Epidermal melanocyte (primary cell): ENCODE data around the gene MAMDC4.

Source experiments
- DNase-seq: peaks from one replicate; pipeline ENCODE4 v3.0.0; 2011; ENCODE audit warnings: low spot score; ENCODE audit not compliant: insufficient read length

Gene MAMDC4

DNA sequence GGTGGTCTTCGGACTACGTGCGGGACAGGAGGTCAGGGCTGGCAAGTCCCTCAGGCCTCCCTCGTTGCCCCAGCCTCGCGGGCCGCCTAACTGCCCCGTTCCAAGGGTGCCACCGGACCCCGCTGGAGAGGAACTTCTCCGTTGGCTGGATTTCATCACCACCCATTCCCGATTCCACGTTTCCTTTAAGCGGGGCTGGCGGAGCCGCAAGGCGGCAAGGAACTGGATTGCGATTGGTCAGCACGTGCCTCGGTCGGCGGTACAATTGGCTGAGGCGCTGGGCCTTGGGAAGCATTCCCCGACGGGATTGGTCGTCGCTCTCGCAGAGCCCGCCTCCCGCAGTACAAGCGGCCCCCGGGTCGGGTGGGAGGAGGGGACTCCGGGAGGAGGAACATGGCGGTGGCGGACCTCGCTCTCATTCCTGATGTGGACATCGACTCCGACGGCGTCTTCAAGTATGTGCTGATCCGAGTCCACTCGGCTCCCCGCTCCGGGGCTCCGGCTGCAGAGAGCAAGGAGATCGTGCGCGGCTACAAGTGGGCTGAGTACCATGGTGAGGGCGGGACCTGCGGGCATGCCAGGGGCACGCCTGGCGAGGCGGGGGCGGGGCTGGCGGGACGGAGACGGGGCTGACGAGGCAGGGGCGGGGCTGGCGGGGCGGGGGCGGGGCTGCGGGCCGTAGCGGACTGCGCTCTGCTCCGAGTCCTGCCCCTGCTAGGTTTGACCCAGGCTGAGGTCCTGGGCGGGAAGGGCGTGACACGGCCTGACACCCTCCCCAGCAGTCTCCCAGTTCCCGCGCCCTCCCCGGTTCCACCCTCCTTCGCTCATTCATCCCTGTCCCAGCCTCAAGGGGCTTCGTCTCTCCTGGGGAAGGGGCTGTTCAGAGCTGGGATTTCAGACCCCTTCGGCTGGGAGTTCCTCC is 2.8 kb upstream of the MAMDC4 start, which contains the start of gene PHPT1:
Gene PHPT1 (plus strand): TSS at position 372 of the 922 bp plus-strand sequence. CDS start 22 bp downstream, at position 394.
- peak; percentile 100 for DNase-seq

DNA sequence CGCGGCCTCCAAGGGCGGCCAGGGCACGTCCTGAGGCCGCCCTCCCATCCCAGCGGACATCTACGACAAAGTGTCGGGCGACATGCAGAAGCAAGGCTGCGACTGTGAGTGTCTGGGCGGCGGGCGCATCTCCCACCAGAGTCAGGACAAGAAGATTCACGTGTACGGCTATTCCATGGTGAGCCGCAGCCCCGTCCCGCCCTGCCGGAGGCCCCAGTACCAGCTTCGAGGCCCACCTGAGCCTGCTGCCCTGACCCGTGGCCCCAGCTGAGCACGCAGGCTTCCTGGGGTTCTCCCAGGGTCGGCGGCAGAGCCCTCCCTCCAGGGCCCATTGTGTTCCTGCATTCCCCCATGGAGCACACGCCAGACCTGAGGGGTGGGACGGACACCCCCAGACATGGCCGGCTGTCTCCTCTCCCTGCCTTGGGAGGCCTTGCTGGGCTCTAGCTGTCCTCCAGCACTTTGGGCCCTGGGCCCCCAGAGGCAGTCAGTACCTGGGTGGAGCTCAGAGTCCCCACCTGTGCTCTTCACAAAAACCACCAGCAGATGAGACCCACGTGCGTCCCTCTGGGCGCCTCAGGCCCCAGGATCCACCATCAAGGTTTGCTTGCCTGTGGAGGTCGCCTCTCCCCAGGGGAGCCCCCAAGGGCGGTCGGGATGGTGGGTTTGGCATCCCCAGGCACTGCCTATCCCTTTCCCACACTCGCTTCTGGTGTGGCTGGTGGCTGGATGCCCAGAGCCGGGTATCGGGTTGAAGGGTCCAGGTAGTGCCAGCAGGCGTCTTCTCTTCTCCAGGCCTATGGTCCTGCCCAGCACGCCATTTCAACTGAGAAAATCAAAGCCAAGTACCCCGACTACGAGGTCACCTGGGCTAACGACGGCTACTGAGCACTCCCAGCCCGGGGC is 1.9 kb upstream of the MAMDC4 start:
- DNase-seq = no peak

GRCh38 chr9:136850866-136851775 is 1.0 kb upstream of the MAMDC4 start:
- no peak for DNase-seq

- DNase-seq = no peak
Measured at GRCh38 chr9:136852664-136853595, 784 bp downstream of the MAMDC4 start.

DNA sequence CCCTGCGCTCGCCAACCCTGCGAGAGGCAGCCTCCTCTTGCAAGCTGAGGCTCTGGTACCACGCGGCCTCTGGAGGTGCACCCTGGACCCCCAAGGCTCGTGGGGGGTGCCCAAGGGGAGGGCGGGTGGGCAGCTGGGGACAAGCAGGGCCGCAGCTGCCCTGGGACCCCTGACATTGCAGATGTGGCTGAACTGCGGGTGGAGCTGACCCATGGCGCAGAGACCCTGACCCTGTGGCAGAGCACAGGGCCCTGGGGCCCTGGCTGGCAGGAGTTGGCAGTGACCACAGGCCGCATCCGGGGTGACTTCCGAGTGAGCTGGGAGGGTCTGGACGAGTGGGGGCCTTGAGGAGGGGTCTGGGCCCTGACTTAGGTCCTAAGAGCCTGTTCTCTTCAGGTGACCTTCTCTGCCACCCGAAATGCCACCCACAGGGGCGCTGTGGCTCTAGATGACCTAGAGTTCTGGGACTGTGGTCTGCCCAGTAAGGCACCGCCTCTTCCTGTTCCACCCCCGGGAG is 1.5 kb downstream of the MAMDC4 start:
- no peak for DNase-seq

- no peak for DNase-seq
Measured at GRCh38 chr9:136854113-136854841, 2.1 kb downstream of the MAMDC4 start.

DNA sequence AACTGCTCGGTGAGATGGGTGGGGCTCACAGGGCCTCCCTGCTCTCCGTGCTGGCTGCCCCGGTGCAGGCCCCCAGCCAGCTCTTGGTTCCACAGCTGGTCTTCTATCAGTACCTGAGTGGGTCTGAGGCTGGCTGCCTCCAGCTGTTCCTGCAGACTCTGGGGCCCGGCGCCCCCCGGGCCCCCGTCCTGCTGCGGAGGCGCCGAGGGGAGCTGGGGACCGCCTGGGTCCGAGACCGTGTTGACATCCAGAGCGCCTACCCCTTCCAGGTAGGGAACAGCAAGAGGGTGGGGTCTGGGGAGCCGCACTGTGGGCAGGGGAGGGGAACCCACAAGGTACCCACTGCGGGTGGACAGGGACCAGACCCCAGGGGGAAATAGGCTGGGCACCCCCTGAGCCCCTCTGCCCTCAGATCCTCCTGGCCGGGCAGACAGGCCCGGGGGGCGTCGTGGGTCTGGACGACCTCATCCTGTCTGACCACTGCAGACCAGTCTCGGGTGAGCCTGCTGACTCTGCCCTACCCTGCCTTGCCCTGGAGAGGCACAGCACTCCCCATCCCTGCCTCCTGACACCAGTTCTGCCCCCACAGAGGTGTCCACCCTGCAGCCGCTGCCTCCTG is 2.8 kb downstream of the MAMDC4 start:
- DNase-seq = no peak

DNA sequence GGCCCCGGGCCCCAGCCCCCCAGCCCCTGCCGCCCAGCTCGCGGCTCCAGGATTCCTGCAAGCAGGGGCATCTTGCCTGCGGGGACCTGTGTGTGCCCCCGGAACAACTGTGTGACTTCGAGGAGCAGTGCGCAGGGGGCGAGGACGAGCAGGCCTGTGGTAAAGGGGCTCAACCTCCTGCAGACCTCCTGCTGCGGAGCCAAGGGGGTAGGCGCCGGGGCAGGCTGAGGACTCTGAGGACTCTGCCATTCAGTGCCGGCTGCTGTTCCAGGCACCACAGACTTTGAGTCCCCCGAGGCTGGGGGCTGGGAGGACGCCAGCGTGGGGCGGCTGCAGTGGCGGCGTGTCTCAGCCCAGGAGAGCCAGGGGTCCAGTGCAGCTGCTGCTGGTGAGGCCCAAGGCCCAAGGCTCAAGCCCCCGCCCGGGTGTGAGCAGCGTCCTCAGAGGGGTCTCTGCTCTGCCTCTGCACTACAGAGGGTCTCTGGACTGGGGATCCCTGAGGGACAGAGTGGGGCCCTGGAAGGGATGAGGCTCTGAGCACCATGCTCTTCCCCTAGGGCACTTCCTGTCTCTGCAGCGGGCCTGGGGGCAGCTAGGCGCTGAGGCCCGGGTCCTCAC is 3.4 kb downstream of the MAMDC4 start:
- no peak for DNase-seq

GRCh38 chr9:136856079-136856476 is 3.9 kb downstream of the MAMDC4 start:
- no peak for DNase-seq

DNA sequence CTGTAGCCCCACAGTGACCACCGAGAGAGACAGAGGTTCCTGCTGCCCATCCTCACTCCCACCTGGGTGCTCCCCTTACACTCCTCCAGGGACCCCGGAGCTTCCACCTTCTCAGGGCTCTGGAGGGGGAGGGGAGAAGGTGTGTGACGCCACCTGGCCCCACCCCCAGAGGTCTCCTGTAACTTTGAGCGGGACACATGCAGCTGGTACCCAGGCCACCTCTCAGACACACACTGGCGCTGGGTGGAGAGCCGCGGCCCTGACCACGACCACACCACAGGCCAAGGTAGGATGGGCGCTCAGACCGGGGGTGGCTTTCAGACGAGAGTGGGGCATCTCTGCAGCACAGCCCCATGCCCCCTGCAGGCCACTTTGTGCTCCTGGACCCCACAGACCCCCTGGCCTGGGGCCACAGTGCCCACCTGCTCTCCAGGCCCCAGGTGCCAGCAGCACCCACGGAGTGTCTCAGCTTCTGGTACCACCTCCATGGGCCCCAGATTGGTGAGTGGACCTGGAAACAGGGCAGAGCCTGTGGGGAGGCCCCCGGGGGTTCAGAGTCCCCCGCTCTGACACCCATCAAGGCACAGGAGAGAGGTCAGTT is 4.5 kb downstream of the MAMDC4 start:
- DNase-seq = no peak

- DNase-seq = no peak
Measured at GRCh38 chr9:136857166-136857565, 5.0 kb downstream of the MAMDC4 start.

DNA sequence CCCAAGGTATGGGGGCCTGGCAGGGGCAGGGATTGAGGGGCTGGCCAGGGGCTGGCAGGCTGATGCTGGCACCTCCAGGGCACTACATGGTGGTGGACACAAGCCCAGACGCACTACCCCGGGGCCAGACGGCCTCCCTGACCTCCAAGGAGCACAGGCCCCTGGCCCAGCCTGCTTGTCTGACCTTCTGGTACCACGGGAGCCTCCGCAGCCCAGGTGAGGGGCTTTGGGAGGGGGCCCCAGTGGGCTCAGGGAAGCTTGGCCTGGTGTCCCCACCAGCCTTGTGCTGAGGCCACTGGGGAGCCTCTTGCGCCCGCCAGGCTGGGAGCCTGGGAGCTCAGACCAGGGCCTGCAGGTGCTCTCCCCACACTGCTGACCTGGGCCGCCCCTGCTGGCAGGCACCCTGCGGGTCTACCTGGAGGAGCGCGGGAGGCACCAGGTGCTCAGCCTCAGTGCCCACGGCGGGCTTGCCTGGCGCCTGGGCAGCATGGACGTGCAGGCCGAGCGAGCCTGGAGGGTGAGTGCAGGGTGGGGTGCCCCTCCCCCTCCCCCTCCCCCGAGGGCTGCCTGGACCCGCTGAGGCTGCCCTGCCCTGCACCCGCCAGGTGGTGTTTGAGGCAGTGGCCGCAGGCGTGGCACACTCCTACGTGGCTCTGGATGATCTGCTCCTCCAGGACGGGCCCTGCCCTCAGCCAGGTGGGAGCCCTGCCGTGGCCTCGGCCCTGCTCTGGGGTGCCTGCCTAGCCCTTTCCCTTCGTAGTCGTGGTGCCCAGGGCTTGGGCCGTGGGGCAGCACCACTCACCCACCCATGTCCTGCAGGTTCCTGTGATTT is 5.7 kb downstream of the MAMDC4 start:
- no peak for DNase-seq

- DNase-seq = no peak
Measured at GRCh38 chr9:136858452-136858843, 6.3 kb downstream of the MAMDC4 start.

- DNase-seq = no peak
Measured at GRCh38 chr9:136858844-136859757, 7.0 kb downstream of the MAMDC4 start.

DNA sequence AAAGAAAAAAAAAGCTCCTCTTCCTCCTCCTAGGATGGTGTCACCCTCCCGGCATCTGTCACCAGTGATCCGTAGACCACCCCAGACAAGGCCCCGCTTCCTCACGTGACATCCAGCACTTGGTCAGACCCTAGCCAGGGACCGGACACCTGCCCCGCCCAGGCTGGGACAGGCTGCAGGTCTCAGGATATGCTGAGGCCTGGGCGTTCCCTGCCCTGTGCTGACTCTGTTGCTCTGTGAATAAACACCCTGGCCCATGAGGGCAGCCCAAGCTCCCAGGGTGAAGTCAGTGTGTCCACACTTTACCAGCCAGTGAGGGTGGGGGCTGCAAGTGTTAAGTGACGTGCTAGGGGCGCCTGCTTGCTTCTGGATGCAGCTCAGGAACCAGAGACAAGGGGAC is 8.4 kb downstream of the MAMDC4 start:
- no peak for DNase-seq
